T-helper 2 cell (primary cell): ENCODE measurements around the gene EML6.

Experiments used
- DNase-seq, 5 experiments: peaks; one replicate each; pipeline versions ENCODE4 v3.0.0 to v3.0.0-alpha.2; 2012 to 2022

The EML6 gene

GRCh38 chr2:54708584-54709335, 14.7 kb upstream of the EML6 start:
- peak in 1 of 5 experiments; percentile 10 for DNase-seq

GRCh38 chr2:54709336-54709809, 14.1 kb upstream of the EML6 start:
- no peak for DNase-seq

GRCh38 chr2:54710216-54710615, 13.2 kb upstream of the EML6 start:
- DNase-seq: no peak

- no peak for DNase-seq
Observed at GRCh38 chr2:54712516-54712915, 10.9 kb upstream of the EML6 start.

- no peak for DNase-seq
Observed at GRCh38 chr2:54714996-54715395, 8.5 kb upstream of the EML6 start.

GRCh38 chr2:54716375-54716774, 7.1 kb upstream of the EML6 start:
- no peak for DNase-seq

- DNase-seq: no peak
Observed at GRCh38 chr2:54720563-54720962, 2.9 kb upstream of the EML6 start.

GRCh38 chr2:54722641-54723040, 821 bp upstream of the EML6 start:
- DNase-seq: no peak

GRCh38 chr2:54723996-54724559, 616 bp downstream of the EML6 start:
- peak in 2 of 5 experiments; percentile 1 to 63 for DNase-seq

- peak in 4 of 5 experiments; percentile 12 to 48 (median 20) for DNase-seq
Observed at GRCh38 chr2:54724560-54725342, 1.3 kb downstream of the EML6 start.

GRCh38 chr2:54725343-54726099, 2.1 kb downstream of the EML6 start:
- no peak for DNase-seq

GRCh38 chr2:54726431-54726830, 3.0 kb downstream of the EML6 start:
- no peak for DNase-seq

- no peak for DNase-seq
Observed at GRCh38 chr2:54726940-54727339, 3.5 kb downstream of the EML6 start.

GRCh38 chr2:54728669-54729120, 5.2 kb downstream of the EML6 start:
- DNase-seq: no peak

GRCh38 chr2:54735636-54736035, 12.2 kb downstream of the EML6 start:
- no peak for DNase-seq

- no peak for DNase-seq
Observed at GRCh38 chr2:54738281-54738680, 14.8 kb downstream of the EML6 start.

GRCh38 chr2:54740333-54740732, 16.9 kb downstream of the EML6 start:
- no peak for DNase-seq

GRCh38 chr2:54741250-54741649, 17.8 kb downstream of the EML6 start:
- no peak for DNase-seq

GRCh38 chr2:54750040-54750439, 26.6 kb downstream of the EML6 start:
- no peak for DNase-seq

- no peak for DNase-seq
Observed at GRCh38 chr2:54752439-54752838, 29.0 kb downstream of the EML6 start.

- DNase-seq: no peak
Observed at GRCh38 chr2:54755641-54756326, 32.3 kb downstream of the EML6 start.

- DNase-seq: no peak
Observed at GRCh38 chr2:54757500-54757899, 34.0 kb downstream of the EML6 start.
